ENCODE data around the gene ATP7B. TPM values are rescaled to one million over a fixed set of nuclear protein-coding genes. Genes with fewer than 3 reads are reported as not detected.

The ATP7B gene
- total and polyA plus RNA-seq, 2 experiments from 2014 or later: 3.9 to 14.4 TPM

GRCh38 chr13:52027832-52028231 is 16.6 kb upstream of the ATP7B start:
- Histone ChIP-seq H3K4me3 (no peak overlapping the region), H3K4me1 (ENCODE audit: low read depth) (no peaks in the 10 kb centered on the region), H3K27ac (no peak overlapping the region), H3K36me3 (peaks cover 24% of the 10 kb centered on the region), H3K9me3 (ENCODE audit: low read depth) (no peaks in the 10 kb centered on the region), H3K27me3 (no peaks in the 10 kb centered on the region)
- no peak for DNase-seq (ENCODE audit: low read depth in 1 of 2, low spot score in 1 of 2)
- no peak for TF ChIP-seq CTCF (IDR thresholded peaks at IDR 0.05; ENCODE audit: low read depth, low read length)

GRCh38 chr13:52026246-52026626 is 15.0 kb upstream of the ATP7B start:
- Histone ChIP-seq H3K36me3 (peaks cover 26% of the 10 kb centered on the region), H3K27me3 (no peaks in the 10 kb centered on the region), H3K9me3 (ENCODE audit: low read depth) (no peaks in the 10 kb centered on the region), H3K4me1 (ENCODE audit: low read depth) (no peaks in the 10 kb centered on the region), H3K27ac (no peak overlapping the region), H3K4me3 (no peak overlapping the region)
- TF ChIP-seq CTCF (IDR thresholded peaks at IDR 0.05; ENCODE audit: low read depth, low read length): no peak
- DNase-seq (ENCODE audit: low read depth in 1 of 2, low spot score in 1 of 2): no peak

GRCh38 chr13:52025475-52026245 is 14.4 kb upstream of the ATP7B start:
- Histone ChIP-seq H3K4me3 (no peak overlapping the region), H3K27ac (no peak overlapping the region), H3K36me3 (peaks cover 26% of the 10 kb centered on the region), H3K9me3 (ENCODE audit: low read depth) (no peaks in the 10 kb centered on the region), H3K27me3 (no peaks in the 10 kb centered on the region), H3K4me1 (ENCODE audit: low read depth) (no peaks in the 10 kb centered on the region)
- no peak for TF ChIP-seq CTCF (IDR thresholded peaks at IDR 0.05; ENCODE audit: low read depth, low read length)
- DNase-seq (ENCODE audit: low read depth in 1 of 2, low spot score in 1 of 2): no peak

- Histone ChIP-seq H3K9me3 (ENCODE audit: low read depth) (no peaks in the 10 kb centered on the region), H3K4me3 (no peak within 1 kb of the TSS), H3K27ac (no peak within 1 kb of the TSS), H3K36me3 (peaks cover 29% of the 10 kb centered on the region), H3K27me3 (no peaks in the 10 kb centered on the region), H3K4me1 (ENCODE audit: low read depth) (no peaks in the 10 kb centered on the region)
- DNase-seq (ENCODE audit: low read depth in 1 of 2, low spot score in 1 of 2): no peak
- TF ChIP-seq CTCF (IDR thresholded peaks at IDR 0.05; ENCODE audit: low read depth, low read length): no peak
Observed at GRCh38 chr13:52024481-52024880, 13.2 kb upstream of the ATP7B start, which contains the start of gene UTP14C. UTP14C (plus strand) TSS chr13:52024691; CDS start chr13:52028805, 4,114 bp downstream.

- DNase-seq (ENCODE audit: low read depth in 1 of 2, low spot score in 1 of 2): no peak
- TF ChIP-seq CTCF (IDR thresholded peaks at IDR 0.05; ENCODE audit: low read depth, low read length): no peak
- Histone ChIP-seq H3K9me3 (ENCODE audit: low read depth) (no peaks in the 10 kb centered on the region), H3K36me3 (peaks cover 19% of the 10 kb centered on the region), H3K4me3 (no peak overlapping the region), H3K27me3 (no peaks in the 10 kb centered on the region), H3K27ac (no peak overlapping the region), H3K4me1 (ENCODE audit: low read depth) (no peaks in the 10 kb centered on the region)
Observed at GRCh38 chr13:52022356-52022755, 11.1 kb upstream of the ATP7B start.
